Measurements from ENCODE around the gene EEIG2.

DNA sequence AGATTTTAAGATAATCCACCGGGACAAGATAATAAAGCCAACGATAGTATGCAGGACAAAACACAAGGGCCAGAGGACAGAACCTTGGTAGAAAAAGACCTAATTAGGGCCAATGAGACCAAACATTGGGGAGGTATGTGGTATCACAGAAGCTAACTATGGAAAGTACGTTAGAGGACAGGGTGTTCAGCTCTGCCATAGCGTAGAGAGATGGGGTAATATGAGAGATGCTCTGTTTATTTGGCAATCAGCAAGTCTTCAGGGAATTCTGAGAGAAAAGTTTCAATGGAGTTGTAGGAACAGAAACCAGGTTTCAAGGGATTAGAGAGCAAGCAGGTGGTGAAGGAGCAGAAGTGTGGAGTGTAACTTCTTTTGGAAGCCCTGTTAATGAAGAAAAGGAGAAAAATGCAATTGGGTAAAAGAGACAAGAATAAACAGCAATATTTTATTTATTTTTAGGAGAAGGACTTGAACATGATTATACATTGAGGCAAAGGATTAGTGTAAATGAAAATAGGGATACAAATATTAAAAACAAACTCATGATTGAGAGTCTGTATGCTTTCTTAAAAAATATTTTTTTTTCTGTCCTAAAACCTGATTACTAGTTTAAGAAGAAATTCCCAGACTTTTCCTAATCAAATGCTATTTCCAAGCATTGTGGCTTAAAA is 24.0 kb downstream of the EEIG2 start:
- TF ChIP-seq, protein P1, sequence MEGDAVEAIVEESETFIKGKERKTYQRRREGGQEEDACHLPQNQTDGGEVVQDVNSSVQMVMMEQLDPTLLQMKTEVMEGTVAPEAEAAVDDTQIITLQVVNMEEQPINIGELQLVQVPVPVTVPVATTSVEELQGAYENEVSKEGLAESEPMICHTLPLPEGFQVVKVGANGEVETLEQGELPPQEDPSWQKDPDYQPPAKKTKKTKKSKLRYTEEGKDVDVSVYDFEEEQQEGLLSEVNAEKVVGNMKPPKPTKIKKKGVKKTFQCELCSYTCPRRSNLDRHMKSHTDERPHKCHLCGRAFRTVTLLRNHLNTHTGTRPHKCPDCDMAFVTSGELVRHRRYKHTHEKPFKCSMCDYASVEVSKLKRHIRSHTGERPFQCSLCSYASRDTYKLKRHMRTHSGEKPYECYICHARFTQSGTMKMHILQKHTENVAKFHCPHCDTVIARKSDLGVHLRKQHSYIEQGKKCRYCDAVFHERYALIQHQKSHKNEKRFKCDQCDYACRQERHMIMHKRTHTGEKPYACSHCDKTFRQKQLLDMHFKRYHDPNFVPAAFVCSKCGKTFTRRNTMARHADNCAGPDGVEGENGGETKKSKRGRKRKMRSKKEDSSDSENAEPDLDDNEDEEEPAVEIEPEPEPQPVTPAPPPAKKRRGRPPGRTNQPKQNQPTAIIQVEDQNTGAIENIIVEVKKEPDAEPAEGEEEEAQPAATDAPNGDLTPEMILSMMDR (IDR thresholded peaks at IDR 0.05 in 4 of 5, conservative IDR thresholded peaks at IDR 0.05 in 1 of 5), result no peak
- no peak for TF ChIP-seq POLR2A (IDR thresholded peaks at IDR 0.05)
